HCT116 (cell line): ENCODE measurements around the gene RASL10A.

Experiments
- CBX3 ChIP-seq: IDR thresholded peaks from 2 replicates; pipeline ENCODE4 v1.6.1; 2012; ENCODE audit warnings: low read depth
- ELF1 ChIP-seq: IDR thresholded peaks from 2 replicates; pipeline ENCODE4 v1.6.1; 2012; ENCODE audit warnings: low read depth, borderline replicate concordance
- JUND ChIP-seq: IDR thresholded peaks from 2 replicates; pipeline ENCODE4 v1.6.1; 2012
- POLR2A ChIP-seq: IDR thresholded peaks from 2 replicates; pipeline ENCODE4 v1.7.0; 2011; ENCODE audit warnings: borderline replicate concordance; ENCODE audit not compliant: insufficient read depth, insufficient read length; ENCODE audit errors: extremely low read depth
- POLR2AphosphoS5 ChIP-seq: IDR thresholded peaks from 2 replicates; pipeline ENCODE4 v1.6.1; 2011; ENCODE audit warnings: mild to moderate bottlenecking, low read depth, low read length, moderate library complexity
- SP1 ChIP-seq: IDR thresholded peaks from 2 replicates; pipeline ENCODE4 v1.6.1; 2012; ENCODE audit warnings: low read depth
- TF ChIP-seq, protein P1 (sequence below), 3 experiments: fragments of 200-600 bp in 1 of 3; sonication (generic) in 1 of 3; IDR thresholded peaks in 2 of 3; conservative IDR thresholded peaks in 1 of 3; 2 replicates each; pipeline ENCODE4 v1.5.1; 2012 to 2017; ENCODE audit warnings: low read depth in 2 of 3, low read length in 2 of 3, antibody characterized with exemption in 1 of 3, borderline replicate concordance in 1 of 3, control low read depth in 1 of 3, mild to moderate bottlenecking in 1 of 3, mixed read lengths in 1 of 3, mixed run types in 1 of 3, moderate library complexity in 1 of 3; ENCODE audit not compliant: insufficient read depth in 1 of 3
- TF ChIP-seq, protein P2 (sequence below): IDR thresholded peaks from 2 replicates; pipeline ENCODE4 v1.6.1; 2011; ENCODE audit warnings: mild to moderate bottlenecking, low read length, moderate library complexity; ENCODE audit not compliant: insufficient replicate concordance; ENCODE audit errors: extremely low read depth
- TF ChIP-seq, protein P3 (sequence below): IDR thresholded peaks from 2 replicates; pipeline ENCODE4 v1.6.1; 2012
- TF ChIP-seq, protein P4 (sequence below): IDR thresholded peaks from 2 replicates; pipeline ENCODE4 v1.6.1; 2012; ENCODE audit warnings: low read depth

DNA sequence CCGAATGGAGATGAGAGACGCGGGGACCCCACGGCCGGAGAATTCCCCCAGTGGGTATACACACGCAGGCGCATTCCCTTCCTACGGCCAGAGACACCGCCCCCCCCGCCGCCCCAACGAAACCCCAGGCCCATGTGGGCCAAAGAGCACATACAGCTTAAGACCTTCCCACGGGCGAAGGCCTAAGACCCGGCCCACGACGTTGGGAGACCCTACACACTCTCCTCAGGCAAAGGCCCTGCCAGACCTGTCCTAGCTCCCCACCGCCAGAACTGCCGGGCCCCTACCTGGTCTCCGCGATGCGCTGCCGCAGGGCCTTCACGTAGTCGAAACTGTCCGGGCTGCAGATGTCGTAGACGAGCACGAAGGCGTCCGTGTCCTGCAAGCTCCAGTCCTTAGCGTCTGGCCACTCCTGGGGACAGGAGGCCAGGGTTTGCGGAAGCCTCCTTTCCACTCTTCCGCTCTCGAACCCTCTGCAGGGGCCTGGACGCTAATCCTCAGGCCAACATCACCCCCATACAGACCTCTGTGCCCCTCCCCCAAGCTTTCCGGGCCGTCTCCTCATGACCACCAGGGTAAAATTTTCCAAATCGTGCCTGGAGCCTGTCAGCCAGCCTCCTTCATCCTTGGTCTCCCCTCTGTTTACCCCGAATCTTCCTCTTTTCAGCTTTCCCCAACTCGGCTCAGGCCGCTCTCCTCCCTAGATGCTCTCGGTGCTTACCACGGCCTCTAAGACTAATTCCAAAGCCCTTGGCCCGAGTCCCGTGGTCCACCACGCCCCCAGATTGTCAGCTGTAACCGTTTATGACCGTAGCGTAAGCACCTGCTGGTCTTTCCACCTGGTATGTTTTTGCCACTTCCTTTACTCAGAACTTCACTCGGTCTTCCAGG lies 1.7 kb downstream of the RASL10A start:
- no peak for TF ChIP-seq SP1
- TF ChIP-seq, protein P1, sequence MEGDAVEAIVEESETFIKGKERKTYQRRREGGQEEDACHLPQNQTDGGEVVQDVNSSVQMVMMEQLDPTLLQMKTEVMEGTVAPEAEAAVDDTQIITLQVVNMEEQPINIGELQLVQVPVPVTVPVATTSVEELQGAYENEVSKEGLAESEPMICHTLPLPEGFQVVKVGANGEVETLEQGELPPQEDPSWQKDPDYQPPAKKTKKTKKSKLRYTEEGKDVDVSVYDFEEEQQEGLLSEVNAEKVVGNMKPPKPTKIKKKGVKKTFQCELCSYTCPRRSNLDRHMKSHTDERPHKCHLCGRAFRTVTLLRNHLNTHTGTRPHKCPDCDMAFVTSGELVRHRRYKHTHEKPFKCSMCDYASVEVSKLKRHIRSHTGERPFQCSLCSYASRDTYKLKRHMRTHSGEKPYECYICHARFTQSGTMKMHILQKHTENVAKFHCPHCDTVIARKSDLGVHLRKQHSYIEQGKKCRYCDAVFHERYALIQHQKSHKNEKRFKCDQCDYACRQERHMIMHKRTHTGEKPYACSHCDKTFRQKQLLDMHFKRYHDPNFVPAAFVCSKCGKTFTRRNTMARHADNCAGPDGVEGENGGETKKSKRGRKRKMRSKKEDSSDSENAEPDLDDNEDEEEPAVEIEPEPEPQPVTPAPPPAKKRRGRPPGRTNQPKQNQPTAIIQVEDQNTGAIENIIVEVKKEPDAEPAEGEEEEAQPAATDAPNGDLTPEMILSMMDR (IDR thresholded peaks at IDR 0.05 in 2 of 3, conservative IDR thresholded peaks at IDR 0.05 in 1 of 3; ENCODE audit: borderline replicate concordance in 1 of 3, insufficient read depth in 1 of 3, low read depth in 2 of 3, low read length in 2 of 3) = no peak
- TF ChIP-seq JUND = no peak
- TF ChIP-seq POLR2A = no peak
- TF ChIP-seq CBX3 = no peak
- no peak for TF ChIP-seq POLR2AphosphoS5
- TF ChIP-seq, protein P2, sequence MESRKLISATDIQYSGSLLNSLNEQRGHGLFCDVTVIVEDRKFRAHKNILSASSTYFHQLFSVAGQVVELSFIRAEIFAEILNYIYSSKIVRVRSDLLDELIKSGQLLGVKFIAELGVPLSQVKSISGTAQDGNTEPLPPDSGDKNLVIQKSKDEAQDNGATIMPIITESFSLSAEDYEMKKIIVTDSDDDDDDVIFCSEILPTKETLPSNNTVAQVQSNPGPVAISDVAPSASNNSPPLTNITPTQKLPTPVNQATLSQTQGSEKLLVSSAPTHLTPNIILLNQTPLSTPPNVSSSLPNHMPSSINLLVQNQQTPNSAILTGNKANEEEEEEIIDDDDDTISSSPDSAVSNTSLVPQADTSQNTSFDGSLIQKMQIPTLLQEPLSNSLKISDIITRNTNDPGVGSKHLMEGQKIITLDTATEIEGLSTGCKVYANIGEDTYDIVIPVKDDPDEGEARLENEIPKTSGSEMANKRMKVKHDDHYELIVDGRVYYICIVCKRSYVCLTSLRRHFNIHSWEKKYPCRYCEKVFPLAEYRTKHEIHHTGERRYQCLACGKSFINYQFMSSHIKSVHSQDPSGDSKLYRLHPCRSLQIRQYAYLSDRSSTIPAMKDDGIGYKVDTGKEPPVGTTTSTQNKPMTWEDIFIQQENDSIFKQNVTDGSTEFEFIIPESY = no peak
- TF ChIP-seq, protein P3, sequence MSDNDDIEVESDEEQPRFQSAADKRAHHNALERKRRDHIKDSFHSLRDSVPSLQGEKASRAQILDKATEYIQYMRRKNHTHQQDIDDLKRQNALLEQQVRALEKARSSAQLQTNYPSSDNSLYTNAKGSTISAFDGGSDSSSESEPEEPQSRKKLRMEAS = no peak
- TF ChIP-seq, protein P4, sequence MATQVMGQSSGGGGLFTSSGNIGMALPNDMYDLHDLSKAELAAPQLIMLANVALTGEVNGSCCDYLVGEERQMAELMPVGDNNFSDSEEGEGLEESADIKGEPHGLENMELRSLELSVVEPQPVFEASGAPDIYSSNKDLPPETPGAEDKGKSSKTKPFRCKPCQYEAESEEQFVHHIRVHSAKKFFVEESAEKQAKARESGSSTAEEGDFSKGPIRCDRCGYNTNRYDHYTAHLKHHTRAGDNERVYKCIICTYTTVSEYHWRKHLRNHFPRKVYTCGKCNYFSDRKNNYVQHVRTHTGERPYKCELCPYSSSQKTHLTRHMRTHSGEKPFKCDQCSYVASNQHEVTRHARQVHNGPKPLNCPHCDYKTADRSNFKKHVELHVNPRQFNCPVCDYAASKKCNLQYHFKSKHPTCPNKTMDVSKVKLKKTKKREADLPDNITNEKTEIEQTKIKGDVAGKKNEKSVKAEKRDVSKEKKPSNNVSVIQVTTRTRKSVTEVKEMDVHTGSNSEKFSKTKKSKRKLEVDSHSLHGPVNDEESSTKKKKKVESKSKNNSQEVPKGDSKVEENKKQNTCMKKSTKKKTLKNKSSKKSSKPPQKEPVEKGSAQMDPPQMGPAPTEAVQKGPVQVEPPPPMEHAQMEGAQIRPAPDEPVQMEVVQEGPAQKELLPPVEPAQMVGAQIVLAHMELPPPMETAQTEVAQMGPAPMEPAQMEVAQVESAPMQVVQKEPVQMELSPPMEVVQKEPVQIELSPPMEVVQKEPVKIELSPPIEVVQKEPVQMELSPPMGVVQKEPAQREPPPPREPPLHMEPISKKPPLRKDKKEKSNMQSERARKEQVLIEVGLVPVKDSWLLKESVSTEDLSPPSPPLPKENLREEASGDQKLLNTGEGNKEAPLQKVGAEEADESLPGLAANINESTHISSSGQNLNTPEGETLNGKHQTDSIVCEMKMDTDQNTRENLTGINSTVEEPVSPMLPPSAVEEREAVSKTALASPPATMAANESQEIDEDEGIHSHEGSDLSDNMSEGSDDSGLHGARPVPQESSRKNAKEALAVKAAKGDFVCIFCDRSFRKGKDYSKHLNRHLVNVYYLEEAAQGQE = no peak
- no peak for TF ChIP-seq ELF1
